Stimulated activated CD8-positive, alpha-beta memory T cell treated with anti-CD3 and anti-CD28 coated beads, Interleukin-4, amount 100 ng/mL, for 1 hour (primary cell): ENCODE results near the gene ARID3A.

ENCODE experiments used
- DNase-seq, 2 donors: peaks; one replicate each; pipeline ENCODE4 v3.0.0-alpha.2; 2020; ENCODE audit warnings: low read depth in 2 of 2, low spot score in 1 of 2

Gene ARID3A

DNA sequence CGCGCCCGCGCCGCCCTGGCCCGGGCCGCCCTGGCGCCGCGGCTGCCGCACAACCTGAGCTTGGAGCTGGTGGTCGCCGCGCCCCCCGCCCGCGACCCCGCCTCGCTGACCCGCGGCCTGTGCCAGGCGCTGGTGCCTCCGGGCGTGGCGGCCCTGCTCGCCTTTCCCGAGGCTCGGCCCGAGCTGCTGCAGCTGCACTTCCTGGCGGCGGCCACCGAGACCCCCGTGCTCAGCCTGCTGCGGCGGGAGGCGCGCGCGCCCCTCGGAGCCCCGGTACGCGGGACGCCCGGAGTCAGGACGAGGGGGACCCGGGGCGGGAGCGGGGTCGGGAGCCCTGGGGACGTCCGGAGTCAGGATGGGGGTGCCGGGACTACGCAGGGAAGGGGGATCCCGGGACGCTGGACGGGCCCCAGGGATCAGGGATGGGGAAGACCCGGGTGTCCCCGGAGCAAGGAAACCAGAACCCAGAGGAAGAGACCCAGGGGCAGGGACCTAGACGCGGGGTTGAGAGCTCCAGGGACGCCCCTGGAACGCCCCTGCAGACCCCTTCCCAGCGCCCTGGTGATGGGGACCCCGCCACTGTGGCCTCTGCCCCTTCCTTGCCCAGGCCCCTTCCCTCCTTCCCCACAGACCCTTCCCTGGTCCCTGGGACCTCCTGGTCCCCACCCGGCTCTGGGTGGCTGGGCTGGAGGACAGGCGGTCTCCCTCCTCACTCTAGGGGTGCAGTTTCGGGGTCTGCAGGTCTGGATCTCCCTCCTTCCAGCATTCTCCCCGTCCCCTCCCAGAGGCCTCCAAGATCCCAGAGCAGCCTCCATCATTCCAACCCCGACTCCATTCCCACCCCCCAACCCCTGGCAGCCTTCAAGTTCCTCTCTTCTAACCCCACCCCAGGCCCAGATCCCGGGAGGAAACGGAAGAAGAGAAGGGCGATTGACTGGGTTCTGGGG, 75.0 kb downstream of the ARID3A start:
- no peak for DNase-seq

DNA sequence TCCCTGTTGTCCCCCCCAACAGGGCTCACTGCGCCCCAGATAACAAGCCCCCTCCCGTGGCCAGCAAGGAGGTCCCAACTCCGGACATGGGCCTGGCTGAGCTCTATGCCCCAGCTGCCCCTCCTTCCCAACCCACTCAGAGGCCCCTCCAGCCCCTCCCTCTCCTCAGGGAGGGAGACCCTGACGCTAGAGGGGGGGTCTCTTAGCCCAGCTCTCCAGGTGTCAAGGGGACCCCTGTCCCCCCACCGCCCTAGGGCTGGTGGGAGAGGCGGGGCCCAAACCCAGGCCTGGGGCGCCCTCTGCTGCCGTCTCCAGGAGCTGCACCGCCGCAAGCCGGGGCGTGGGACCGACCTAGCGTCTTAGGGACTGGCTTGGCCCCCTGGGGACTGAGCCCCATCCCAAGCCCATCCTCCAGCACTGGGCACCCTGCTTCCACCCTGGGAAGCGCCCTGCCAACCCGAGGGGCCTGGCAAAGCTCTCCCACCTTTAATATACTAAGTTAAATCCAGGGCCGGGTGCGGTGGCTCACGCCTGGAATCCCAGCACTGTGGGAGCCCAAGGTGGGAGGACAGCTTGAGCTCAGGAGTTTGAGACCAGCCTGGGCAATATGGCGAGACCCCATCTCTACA, 75.8 kb downstream of the ARID3A start:
- peak in 1 of 2 donors; percentile 45 for DNase-seq

DNA sequence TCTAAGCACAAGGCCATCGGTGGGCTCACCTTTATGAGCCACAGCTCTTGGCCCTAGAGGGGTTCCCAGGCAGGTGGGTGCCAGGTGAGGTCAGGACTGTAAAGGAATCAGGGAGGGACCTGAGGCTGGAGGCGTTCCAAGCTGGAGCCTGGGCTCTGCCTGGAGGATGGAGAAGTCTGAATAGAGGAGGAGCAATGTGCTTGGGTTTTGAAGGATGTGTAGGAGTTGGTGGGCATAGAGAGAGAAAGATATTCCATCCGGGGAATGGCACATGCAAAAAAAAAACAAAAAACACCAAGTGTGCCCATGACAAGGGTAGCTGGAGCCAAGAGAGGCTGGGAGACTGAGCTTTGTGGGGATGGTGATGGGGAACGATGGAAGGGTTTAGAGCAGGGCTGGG, 76.8 kb downstream of the ARID3A start:
- DNase-seq: no peak

DNA sequence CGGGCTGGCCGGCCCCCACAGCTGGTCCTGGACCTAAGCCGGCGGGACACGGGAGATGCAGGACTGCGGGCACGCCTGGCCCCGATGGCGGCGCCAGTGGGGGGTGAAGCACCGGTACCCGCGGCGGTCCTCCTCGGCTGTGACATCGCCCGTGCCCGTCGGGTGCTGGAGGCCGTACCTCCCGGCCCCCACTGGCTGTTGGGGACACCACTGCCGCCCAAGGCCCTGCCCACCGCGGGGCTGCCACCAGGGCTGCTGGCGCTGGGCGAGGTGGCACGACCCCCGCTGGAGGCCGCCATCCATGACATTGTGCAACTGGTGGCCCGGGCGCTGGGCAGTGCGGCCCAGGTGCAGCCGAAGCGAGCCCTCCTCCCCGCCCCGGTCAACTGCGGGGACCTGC, 77.4 kb downstream of the ARID3A start:
- DNase-seq: no peak

DNA sequence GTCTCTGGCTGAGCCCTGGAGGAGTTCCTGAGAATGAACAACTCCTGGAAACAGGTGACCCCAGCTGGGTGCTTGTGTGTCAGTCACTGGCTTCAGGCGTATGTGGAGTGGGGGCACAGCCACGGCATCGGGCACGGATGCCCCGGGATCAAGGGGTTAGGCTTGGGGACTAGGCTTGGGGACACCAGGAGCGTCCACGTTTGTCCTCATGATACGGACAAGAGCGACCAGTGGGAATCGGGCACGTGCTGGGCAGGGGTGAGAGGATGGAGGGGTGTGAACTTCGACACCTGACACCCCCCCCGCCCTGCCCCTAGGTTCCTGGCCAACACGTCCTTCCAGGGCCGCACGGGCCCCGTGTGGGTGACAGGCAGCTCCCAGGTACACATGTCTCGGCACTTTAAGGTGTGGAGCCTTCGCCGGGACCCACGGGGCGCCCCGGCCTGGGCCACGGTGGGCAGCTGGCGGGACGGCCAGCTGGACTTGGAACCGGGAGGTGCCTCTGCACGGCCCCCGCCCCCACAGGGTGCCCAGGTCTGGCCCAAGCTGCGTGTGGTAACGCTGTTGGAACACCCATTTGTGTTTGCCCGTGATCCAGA, 78.5 kb downstream of the ARID3A start:
- no peak for DNase-seq

DNA sequence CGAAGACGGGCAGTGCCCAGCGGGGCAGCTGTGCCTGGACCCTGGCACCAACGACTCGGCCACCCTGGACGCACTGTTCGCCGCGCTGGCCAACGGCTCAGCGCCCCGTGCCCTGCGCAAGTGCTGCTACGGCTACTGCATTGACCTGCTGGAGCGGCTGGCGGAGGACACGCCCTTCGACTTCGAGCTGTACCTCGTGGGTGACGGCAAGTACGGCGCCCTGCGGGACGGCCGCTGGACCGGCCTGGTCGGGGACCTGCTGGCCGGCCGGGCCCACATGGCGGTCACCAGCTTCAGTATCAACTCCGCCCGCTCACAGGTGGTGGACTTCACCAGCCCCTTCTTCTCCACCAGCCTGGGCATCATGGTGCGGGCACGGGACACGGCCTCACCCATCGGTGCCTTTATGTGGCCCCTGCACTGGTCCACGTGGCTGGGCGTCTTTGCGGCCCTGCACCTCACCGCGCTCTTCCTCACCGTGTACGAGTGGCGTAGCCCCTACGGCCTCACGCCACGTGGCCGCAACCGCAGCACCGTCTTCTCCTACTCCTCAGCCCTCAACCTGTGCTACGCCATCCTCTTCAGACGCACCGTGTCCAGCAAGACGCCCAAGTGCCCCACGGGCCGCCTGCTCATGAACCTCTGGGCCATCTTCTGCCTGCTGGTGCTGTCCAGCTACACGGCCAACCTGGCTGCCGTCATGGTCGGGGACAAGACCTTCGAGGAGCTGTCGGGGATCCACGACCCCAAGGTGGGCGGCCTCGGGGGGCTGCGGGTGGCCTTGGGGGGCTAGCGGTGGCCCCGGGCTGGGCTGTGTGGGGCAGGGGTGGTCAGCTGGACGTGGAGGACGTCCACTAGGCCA, 79.2 kb downstream of the ARID3A start:
- DNase-seq: no peak

DNA sequence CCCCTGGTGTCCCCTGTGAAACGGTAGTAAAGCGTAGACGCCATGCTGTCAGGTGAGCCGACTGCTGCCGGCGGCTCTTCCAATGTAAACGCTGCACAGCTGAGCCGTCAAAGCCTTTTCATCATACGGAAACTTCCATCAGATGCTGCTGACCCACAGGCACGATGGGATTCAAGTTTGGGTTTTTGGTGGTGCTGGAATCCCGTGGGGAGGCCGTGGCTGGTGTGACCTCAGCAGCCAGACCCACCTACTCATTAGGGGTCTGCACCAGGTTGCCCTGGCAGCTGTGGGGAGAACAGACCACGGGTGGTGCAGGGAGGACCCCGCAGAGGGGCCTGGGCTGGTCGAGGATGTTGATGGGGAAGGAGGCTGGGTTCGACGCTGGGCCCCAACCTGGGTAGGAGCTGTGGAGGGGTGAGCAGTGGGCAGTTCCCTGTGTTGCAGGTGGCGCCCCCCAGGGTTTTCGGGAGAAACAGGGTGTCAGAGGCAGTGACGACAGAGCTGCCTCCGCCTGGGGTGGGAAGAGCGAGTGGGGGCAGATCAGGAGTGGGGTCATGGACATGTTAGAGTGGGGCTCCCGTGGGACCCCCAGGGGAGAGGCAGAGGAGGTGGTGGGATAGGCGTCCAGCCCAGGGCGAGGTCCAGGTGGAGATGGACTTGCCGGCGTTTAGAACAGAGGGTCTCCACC, 81.0 kb downstream of the ARID3A start:
- no peak for DNase-seq

DNA sequence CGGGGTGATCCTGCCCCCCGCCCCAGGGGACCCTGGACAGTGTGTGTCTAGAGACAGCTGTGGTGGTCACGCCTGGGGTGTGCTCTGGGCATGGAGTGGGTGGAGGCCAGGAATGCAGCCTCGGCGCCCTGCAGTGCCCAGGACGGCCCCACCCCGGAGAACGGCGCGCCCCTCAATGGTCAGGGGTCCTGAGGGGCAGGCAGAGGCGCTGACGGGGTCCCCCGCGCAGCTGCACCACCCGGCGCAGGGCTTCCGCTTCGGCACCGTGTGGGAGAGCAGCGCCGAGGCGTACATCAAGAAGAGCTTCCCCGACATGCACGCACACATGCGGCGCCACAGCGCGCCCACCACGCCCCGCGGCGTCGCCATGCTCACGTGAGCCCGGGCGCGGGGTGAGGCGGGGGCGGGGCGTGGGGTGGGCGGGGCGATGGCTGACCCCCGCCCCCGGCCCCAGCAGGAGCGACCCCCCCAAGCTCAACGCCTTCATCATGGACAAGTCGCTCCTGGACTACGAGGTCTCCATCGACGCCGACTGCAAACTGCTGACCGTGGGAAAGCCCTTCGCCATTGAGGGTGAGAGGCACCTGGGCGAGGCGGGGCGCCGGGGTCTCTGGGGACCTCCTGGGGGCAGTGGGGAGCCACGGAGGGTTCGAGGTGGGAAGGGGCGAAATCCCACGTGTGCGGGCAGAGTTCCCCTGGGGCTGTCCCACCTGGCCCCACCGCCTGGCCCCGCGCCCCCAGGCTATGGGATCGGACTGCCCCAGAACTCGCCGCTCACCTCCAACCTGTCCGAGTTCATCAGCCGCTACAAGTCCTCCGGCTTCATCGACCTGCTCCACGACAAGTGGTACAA, 81.8 kb downstream of the ARID3A start:
- no peak for DNase-seq

DNA sequence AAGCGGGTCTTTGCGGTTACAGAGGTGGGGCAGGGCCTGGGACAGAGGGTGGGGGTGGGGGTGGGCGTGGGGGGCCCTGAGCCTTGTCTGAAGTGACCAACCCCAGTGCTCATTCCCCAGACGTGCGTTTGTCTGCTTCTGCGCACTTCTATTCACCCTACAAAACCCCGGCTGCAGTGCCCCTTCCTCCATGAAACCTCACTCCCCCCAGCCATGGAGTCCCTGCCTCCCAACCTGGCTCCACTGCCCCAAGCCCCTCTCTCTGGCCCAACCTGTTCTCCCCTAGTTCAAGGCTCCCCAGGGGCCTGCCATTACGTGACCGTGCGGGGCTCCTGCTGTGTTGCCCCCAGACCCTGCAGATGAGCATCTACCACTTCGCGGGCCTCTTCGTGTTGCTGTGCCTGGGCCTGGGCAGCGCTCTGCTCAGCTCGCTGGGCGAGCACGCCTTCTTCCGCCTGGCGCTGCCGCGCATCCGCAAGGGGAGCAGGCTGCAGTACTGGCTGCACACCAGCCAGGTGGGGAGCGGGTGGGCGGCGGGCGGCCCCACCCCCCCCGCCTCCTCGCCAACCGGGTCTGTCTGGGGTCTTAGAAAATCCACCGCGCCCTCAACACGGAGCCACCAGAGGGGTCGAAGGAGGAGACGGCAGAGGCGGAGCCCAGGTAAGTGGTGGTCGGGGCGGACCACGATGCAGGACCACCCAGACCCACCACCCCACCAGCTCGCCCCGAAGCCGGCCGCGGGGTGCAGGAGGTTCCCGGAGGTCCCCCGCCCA, 82.6 kb downstream of the ARID3A start:
- DNase-seq: no peak

DNA sequence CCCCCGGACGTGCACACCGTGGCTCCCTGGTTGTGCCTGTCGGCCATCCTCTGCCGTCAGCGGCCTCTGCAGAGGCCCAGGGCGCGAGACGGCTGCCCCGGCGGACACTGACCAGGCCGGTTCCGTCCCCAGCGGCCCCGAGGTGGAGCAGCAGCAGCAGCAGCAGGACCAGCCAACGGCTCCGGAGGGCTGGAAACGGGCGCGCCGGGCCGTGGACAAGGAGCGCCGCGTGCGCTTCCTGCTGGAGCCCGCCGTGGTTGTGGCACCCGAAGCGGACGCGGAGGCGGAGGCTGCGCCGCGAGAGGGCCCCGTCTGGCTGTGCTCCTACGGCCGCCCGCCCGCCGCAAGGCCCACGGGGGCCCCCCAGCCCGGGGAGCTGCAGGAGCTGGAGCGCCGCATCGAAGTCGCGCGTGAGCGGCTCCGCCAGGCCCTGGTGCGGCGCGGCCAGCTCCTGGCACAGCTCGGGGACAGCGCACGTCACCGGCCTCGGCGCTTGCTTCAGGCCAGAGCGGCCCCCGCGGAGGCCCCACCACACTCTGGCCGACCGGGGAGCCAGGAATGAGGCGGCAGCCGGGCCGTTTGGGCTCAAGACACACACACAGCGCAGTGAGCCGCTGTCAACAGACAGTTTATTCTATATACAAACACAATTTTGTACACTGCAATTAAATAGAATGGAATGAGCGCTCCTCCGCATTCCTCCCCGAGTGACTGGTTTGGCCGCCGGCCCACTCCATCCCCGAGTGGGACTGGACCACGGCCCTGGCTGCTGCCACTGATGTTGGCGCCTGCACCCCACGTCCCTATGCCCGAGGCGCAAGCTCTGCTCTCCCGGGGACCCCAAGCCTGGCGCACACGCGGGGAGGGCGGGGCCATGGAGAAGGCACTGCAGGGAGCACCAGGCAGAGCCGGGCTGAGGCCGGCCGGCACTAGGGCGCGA, 83.5 kb downstream of the ARID3A start:
- no peak for DNase-seq

DNA sequence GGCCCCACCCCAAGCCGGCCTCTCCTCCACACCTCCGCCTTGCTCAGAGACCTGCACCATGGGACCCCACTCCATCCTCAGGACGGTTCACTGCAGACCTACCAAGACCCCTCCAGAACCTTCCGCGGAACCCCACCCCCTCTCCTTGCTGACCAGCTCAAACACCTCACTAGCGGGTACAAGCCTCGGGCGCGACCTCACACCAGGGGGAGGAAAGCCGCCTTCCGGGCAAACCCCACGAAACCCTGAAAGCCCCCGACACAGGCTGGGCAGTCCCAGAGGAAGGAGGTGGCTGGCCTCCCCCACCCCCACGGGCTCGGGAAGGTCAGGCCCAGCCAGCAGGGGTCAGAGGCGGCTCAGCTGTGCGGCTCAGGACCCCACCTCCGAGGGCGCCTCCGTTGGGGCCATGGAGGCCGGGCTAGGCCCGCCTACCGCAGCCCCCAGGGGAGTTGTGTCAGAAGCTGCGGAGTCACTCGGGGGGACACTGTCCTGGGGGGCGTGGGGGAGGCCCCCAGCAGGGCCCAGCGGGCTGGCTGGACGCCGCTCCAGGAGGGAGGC, 84.2 kb downstream of the ARID3A start:
- no peak for DNase-seq

DNA sequence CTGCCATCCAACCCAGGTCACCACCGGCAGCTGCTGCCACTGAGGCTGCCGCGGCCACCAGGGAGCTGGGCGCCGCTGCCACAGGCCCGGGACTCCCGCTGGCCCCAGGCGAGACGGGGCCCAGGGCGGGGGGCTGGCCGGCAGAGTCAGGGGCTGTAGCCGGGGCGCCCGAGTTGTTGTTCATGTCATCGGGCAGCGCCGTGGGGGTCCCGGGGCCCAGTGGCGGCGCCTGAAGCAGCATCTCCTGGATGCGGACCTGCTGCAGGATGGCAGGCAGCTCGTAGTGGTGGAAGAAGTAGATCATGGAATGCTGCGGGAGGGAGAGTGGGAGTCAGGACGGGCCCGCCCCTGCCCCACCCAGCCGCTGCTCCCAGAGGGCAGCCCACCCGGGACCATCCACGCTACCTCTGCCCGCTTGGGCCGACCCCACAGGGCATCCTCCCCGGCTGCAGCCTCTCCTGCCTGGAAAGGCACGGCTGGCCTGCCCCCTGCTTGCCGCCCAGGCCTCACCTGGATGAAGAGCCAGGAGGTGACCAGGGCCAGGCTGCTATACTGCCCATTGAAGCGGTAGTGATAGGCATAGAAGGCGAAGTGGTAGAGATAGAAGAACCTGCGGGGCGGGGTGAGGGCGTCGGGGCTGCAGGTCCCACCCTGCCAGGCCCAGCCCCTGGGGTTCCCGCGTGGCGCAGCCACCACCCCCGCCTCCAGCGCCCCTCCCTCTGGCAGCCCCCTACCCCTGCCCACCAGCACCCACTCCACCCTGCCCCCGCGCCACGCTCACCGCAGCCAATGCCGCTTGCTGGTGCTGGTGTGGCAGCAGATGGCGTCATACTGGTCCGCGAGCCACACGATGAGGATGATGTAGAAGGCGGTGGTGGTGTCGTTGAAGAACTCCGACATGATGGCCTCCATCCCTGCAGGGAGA, 85.0 kb downstream of the ARID3A start:
- DNase-seq: no peak

DNA sequence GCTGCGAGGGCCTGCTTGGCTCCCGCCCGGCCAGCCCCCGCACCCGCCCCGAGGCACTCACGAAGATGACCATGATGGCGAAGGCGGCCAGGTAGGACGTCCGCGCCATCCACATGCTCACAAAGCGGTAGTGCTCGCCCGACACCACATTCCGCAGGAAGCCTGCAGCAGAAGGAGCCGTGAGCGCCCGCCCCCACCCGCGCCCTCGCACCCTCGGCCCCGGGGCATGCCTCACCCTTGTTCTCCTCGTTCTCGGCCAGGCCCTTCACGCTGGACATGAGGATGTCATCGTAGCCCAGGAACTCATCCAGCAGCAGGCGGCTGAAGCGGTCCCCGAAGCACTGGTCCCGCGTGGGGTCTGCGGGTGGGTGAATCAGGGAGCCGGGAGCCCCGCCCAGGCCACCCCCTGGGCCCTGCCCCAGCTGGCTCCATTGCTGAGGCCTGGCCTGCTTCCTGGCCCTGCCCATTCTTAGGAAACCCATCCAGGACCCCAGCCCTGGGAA, 86.0 kb downstream of the ARID3A start:
- no peak for DNase-seq

DNA sequence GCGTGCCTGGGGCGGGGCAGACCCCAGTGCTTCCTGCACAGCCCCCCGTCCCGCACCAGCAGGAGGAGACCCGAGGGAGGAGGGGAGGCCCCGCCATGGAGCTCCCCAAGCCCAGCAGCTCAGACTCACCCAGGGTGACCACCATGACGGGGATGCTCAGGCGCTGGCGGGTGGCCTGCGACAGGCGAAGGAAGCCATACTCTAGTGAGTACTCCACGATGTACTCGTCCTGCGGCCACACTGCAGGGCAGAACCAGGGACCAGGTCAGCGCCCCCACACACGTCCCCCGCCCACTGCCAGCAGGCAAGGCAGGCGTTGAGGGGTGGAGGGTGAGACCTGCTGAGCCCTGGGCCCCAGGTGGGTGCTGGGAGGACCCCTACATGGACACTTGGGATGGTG, 86.5 kb downstream of the ARID3A start:
- DNase-seq: no peak

DNA sequence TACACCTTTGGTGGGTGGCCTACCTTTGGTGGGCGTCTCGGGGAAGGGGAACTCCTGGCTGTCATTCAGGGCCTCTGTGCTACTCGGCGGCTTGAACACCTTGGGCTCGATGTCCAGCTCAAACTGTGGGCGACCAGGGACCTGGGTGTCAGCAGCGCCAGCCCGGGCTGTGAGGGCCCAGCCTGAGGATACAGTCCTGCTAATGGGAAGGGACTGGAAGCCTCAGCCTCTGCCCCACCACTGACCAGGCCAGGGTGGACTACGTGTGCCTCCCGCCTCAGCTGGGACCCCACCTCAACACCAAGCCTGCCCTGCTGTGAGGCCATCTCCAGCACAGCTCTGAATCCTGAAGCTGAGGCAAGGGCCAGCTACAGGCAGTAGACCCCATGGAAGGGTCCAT, 87.4 kb downstream of the ARID3A start:
- DNase-seq: no peak
